ENCODE measurements around the gene FGF23.

- TF ChIP-seq GATA2 (IDR thresholded peaks at IDR 0.05; ENCODE audit: low read depth, low read length) (no peak), GATA3 (IDR thresholded peaks at IDR 0.05; ENCODE audit: low read depth, low read length) (no peak)
These were observed 38.4 kb upstream of the FGF23 start for GRCh38 chr12:4417936-4418335.
